Nephron (organoid): ENCODE measurements around the gene CELA2B.

Experiments
- H3K27ac Mint-ChIP-seq, 3 experiments: 2 replicates each; pipeline ENCODE4 v1.8.0; 2020; ENCODE audit warnings: mixed read lengths in 3 of 3, mild to moderate bottlenecking in 2 of 3, moderate library complexity in 1 of 3
- H3K27me3 Mint-ChIP-seq: 2 replicates; pipeline ENCODE4 v1.8.0; 2021; ENCODE audit warnings: low read depth, mild to moderate bottlenecking, moderate library complexity, mixed read lengths
- H3K36me3 Mint-ChIP-seq: 2 replicates; pipeline ENCODE4 v1.8.0; 2020; ENCODE audit warnings: low read depth, mixed read lengths
- H3K4me1 Mint-ChIP-seq: 2 replicates; pipeline ENCODE4 v1.8.0; 2020; ENCODE audit warnings: mixed read lengths
- H3K4me3 Mint-ChIP-seq, 3 experiments: 2 replicates each; pipeline ENCODE4 v1.8.0; 2020; ENCODE audit warnings: mild to moderate bottlenecking in 3 of 3, mixed read lengths in 3 of 3, moderate library complexity in 2 of 3
- H3K9me3 Mint-ChIP-seq: 2 replicates; pipeline ENCODE4 v1.8.0; 2020; ENCODE audit warnings: mixed read lengths
- CTCF ChIP-seq, 3 experiments: fragments of 200-600 bp; sonication (generic); IDR thresholded peaks; one replicate each; pipeline ENCODE4 v1.5.0; 2021; ENCODE audit warnings: antibody characterized with exemption in 3 of 3; ENCODE audit not compliant: unreplicated experiment in 3 of 3

CELA2B gene

DNA sequence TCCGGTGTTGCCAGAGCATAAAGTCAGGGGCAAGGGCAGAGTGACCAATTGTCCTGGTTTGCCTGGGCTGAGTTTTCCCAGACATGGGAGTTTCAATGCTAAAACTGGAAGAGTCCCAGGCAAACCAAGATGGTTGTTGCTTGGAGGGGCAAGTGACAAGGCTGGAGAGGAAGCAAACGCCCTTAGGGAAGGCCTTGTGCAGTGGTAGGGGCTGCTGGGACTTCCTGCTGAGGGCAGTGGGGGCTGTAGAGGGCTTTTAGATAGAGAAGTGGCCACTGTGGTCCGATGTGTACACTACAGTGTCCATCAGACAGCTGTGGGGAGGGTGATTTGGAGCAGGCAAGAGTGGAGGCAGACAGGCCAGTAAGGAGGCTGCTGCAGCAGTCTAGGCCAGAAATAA is 26.3 kb upstream of the CELA2B start:
- Mint-ChIP-seq H3K9me3 (peaks cover 8% of the 10 kb centered on the region), H3K36me3 (no peaks in the 10 kb centered on the region), H3K4me3 (no peak overlapping the region), H3K4me1 (peaks cover 9% of the 10 kb centered on the region), H3K27me3 (peaks cover 5% of the 10 kb centered on the region), H3K27ac (no peak overlapping the region)
- TF ChIP-seq CTCF (IDR thresholded peaks at IDR 0.05; ENCODE audit: unreplicated experiment in 3 of 3): no peak

DNA sequence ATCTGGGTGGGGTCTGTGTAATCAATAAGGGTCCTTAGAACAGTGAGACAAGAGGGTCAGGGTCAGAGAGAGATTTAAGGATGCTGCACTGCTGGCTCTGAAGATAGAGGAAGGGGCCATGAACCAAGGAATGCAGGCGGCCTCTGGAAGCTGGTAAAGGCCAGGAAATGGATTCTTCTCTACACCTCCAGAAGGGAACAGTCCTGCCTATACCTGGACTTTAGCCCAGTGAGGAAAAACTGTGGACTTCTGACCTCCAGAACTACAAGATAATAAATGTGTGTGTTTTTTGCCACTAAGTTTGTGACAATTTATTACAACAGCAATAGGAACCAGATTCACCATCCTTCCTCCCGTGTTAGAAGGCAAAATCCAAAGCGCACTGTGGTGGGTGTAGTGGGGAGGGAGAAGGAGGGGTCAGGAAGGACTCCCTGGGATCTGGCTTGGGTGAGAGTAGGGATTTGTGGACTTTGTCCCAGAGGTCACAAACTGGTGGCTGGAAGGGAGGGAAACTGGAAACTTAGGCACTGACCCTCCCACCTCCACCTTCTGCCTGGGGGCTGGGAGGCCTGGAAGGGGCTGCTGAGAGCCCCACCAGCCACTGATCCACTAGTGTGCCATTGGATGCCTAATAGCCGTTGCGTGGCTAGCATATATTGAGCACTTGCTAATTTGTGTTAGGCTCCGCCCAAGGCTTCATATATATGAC is 24.7 kb upstream of the CELA2B start:
- H3K4me1 Mint-ChIP-seq: peaks cover 3% of the 10 kb centered on the region
- H3K27ac Mint-ChIP-seq: no peak overlapping the region
- no peak overlapping the region for H3K4me3 Mint-ChIP-seq
- no peaks in the 10 kb centered on the region for H3K27me3 Mint-ChIP-seq
- H3K36me3 Mint-ChIP-seq: no peaks in the 10 kb centered on the region
- peaks cover 8% of the 10 kb centered on the region for H3K9me3 Mint-ChIP-seq
- TF ChIP-seq CTCF (IDR thresholded peaks at IDR 0.05; ENCODE audit: unreplicated experiment in 3 of 3): no peak

DNA sequence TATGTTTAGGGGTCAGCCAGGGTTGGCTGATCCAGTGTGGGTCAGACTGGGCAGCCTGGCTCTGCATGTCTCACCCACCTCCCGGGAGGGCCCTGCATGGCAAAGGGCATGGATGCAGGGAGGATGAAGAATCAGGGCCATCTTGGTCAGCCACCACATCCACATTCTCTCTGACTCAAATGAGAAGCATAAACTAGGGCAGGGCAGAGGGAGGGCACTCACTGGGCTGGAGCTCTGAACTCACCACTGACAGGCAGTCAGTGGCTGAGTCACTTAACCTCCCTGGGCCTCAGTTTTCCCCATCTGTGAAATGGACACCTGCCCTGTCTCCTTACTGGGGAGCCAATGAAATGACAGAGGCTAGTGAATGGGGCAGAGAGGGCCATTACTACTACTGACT is 23.7 kb upstream of the CELA2B start:
- H3K4me1 Mint-ChIP-seq: peaks cover 3% of the 10 kb centered on the region
- no peaks in the 10 kb centered on the region for H3K27me3 Mint-ChIP-seq
- no peak overlapping the region for H3K27ac Mint-ChIP-seq
- TF ChIP-seq CTCF (IDR thresholded peaks at IDR 0.05; ENCODE audit: unreplicated experiment in 3 of 3): no peak
- peaks cover 8% of the 10 kb centered on the region for H3K9me3 Mint-ChIP-seq
- H3K36me3 Mint-ChIP-seq: no peaks in the 10 kb centered on the region
- no peak overlapping the region for H3K4me3 Mint-ChIP-seq

- H3K4me3 Mint-ChIP-seq: no peak overlapping the region
- no peak for TF ChIP-seq CTCF (IDR thresholded peaks at IDR 0.05; ENCODE audit: unreplicated experiment in 3 of 3)
- H3K27ac Mint-ChIP-seq: no peak overlapping the region
- H3K9me3 Mint-ChIP-seq: peaks cover 8% of the 10 kb centered on the region
- no peaks in the 10 kb centered on the region for H3K36me3 Mint-ChIP-seq
- peaks cover 3% of the 10 kb centered on the region for H3K4me1 Mint-ChIP-seq
- H3K27me3 Mint-ChIP-seq: no peaks in the 10 kb centered on the region
These were observed 22.9 kb upstream of the CELA2B start for GRCh38 chr1:15452866-15453571.

GRCh38 chr1:15453734-15454133 is 22.2 kb upstream of the CELA2B start:
- peaks cover 8% of the 10 kb centered on the region for H3K9me3 Mint-ChIP-seq
- no peak overlapping the region for H3K4me3 Mint-ChIP-seq
- H3K36me3 Mint-ChIP-seq: no peaks in the 10 kb centered on the region
- H3K27ac Mint-ChIP-seq: no peak overlapping the region
- no peaks in the 10 kb centered on the region for H3K27me3 Mint-ChIP-seq
- no peak for TF ChIP-seq CTCF (IDR thresholded peaks at IDR 0.05; ENCODE audit: unreplicated experiment in 3 of 3)
- H3K4me1 Mint-ChIP-seq: peaks cover 3% of the 10 kb centered on the region

DNA sequence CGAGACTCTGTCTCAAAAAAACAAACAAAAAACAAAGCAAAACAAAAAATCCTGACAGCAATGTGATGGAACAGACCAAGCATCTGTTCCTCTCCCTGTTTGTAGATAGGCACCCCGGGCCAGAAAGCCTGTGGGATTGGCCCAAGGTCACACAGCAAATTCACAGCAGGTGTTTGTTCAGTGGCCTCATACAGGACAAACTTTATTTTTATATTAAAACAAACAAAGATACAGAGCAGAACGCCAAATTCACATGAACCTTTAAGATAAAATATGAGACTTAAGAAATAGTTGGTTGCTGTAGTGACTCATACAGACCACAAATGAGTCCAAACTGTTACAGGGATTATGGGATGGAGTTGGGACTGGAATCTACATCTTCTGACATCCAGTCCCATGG is 21.6 kb upstream of the CELA2B start:
- TF ChIP-seq CTCF (IDR thresholded peaks at IDR 0.05; ENCODE audit: unreplicated experiment in 3 of 3): no peak
- Mint-ChIP-seq H3K9me3 (peaks cover 8% of the 10 kb centered on the region), H3K4me3 (no peak overlapping the region), H3K4me1 (peaks cover 3% of the 10 kb centered on the region), H3K27ac (no peak overlapping the region), H3K36me3 (no peaks in the 10 kb centered on the region), H3K27me3 (no peaks in the 10 kb centered on the region)
